KMS-11 (cell line): ENCODE data around the gene MAF.
A peak's percentile ranks its signal among the peaks of the same experiment; 100 is the strongest.

Source experiments
- H2AFZ ChIP-seq: fragments of 200-600 bp; sonication (generic); 2 replicates; pipeline ENCODE4 v1.6.1; 2016; ENCODE audit warnings: antibody characterized with exemption, mixed run types, low read depth
- H3K27ac ChIP-seq: fragments of 200-600 bp; sonication (generic); 2 replicates; pipeline ENCODE4 v1.6.1; 2016; ENCODE audit warnings: mild to moderate bottlenecking, mixed run types
- H3K27me3 ChIP-seq: fragments of 200-600 bp; sonication (generic); 2 replicates; pipeline ENCODE4 v1.6.1; 2017; ENCODE audit warnings: mild to moderate bottlenecking, low read depth, mixed run types, moderate library complexity; ENCODE audit not compliant: insufficient read depth
- H3K36me3 ChIP-seq: fragments of 200-600 bp; sonication (generic); 2 replicates; pipeline ENCODE4 v1.6.1; 2017; ENCODE audit warnings: mild to moderate bottlenecking, mixed run types; ENCODE audit not compliant: insufficient read depth
- H3K4me1 ChIP-seq: fragments of 200-600 bp; sonication (generic); 2 replicates; pipeline ENCODE4 v1.6.1; 2016; ENCODE audit warnings: mild to moderate bottlenecking, low read depth, mixed run types; ENCODE audit not compliant: poor library complexity, severe bottlenecking
- H3K4me2 ChIP-seq: fragments of 200-600 bp; sonication (generic); 2 replicates; pipeline ENCODE4 v1.7.0; 2016; ENCODE audit warnings: mild to moderate bottlenecking, mixed run types
- H3K4me3 ChIP-seq: fragments of 200-600 bp; sonication (generic); IDR thresholded peaks from 2 replicates; pipeline ENCODE4 v1.6.1; 2017; ENCODE audit warnings: low read depth, low read length, mixed read lengths; ENCODE audit not compliant: insufficient read depth
- H3K79me2 ChIP-seq: fragments of 200-600 bp; sonication (generic); 2 replicates; pipeline ENCODE4 v1.6.1; 2016; ENCODE audit warnings: low read depth, mixed run types; ENCODE audit not compliant: insufficient read depth
- H3K9ac ChIP-seq: fragments of 200-600 bp; sonication (generic); 2 replicates; pipeline ENCODE4 v1.6.1; 2016; ENCODE audit warnings: mild to moderate bottlenecking, mixed run types
- H4K20me1 ChIP-seq: fragments of 200-600 bp; sonication (generic); 2 replicates; pipeline ENCODE4 v1.6.1; 2016; ENCODE audit warnings: mild to moderate bottlenecking, mixed run types; ENCODE audit not compliant: insufficient read depth
- TF ChIP-seq, protein P1 (sequence below): fragments of 200-600 bp; sonication (generic); conservative IDR thresholded peaks from 2 replicates; pipeline ENCODE4 v1.6.1; 2017; ENCODE audit warnings: low read depth, mild to moderate bottlenecking, antibody characterized with exemption, low read length, moderate library complexity, mixed read lengths

Gene MAF

DNA sequence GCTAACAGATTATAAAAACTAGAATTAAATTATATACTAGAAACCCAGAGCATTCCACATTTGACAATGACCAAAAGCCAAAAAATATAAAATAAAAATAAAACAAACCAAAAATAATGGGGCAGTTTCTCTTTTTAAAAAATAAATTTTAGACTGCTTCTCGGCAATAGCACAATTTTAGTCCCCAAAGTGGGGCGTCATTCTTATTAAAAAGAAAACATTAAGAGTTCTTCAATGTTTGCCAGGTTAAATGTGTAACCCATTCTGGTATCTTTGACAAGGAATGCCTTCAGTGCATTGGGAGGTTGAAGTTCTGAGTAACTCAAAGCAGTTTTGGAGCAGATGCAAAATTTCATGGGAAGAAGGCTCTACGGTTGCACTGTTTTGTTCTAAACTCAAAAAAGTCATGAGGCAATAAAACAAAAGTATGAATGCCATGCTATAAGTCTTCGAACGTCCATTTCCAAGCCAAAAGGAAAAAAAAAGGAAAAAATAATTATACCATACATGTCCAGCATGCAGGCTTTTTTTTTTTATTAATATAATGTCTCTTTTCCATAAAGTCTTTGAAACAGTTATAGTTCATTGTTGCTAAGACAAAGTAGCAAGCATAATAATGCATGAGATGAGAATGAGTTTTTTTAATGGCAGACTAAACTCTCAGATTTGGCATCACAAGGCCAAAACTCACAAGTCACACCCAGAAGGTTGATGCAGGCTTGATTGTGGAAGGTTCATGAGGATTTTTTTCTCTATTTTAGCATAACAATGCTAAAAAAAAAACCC, 3.1 kb downstream of the MAF start:
- no peaks in the 10 kb centered on the region for H4K20me1 ChIP-seq
- H3K27ac ChIP-seq: peak overlapping the region; percentile 96
- peaks cover 14% of the 10 kb centered on the region for H3K4me1 ChIP-seq
- 0 out of 2 replicates have a peak, but pooled peaks cover 7% of the 10 kb centered on the region for H3K36me3 ChIP-seq
- peak overlapping the region; percentile 93 for H3K9ac ChIP-seq
- TF ChIP-seq, protein P1, sequence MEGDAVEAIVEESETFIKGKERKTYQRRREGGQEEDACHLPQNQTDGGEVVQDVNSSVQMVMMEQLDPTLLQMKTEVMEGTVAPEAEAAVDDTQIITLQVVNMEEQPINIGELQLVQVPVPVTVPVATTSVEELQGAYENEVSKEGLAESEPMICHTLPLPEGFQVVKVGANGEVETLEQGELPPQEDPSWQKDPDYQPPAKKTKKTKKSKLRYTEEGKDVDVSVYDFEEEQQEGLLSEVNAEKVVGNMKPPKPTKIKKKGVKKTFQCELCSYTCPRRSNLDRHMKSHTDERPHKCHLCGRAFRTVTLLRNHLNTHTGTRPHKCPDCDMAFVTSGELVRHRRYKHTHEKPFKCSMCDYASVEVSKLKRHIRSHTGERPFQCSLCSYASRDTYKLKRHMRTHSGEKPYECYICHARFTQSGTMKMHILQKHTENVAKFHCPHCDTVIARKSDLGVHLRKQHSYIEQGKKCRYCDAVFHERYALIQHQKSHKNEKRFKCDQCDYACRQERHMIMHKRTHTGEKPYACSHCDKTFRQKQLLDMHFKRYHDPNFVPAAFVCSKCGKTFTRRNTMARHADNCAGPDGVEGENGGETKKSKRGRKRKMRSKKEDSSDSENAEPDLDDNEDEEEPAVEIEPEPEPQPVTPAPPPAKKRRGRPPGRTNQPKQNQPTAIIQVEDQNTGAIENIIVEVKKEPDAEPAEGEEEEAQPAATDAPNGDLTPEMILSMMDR: no peak
- peaks cover 68% of the 10 kb centered on the region for H3K79me2 ChIP-seq
- H2AFZ ChIP-seq: no peak overlapping the region
- H3K4me3 ChIP-seq: no peak overlapping the region
- no peaks in the 10 kb centered on the region for H3K27me3 ChIP-seq
- H3K4me2 ChIP-seq: peak overlapping the region; percentile 93

GRCh38 chr16:79595931-79596450, 4.5 kb downstream of the MAF start:
- H3K4me3 ChIP-seq: no peak overlapping the region
- no peak overlapping the region for H2AFZ ChIP-seq
- TF ChIP-seq, protein P1: no peak
- peaks cover 77% of the 10 kb centered on the region for H3K79me2 ChIP-seq
- peaks cover 11% of the 10 kb centered on the region for H3K4me1 ChIP-seq
- H3K9ac ChIP-seq: peak overlapping the region; percentile 93
- 0 out of 2 replicates have a peak, but pooled peaks cover 7% of the 10 kb centered on the region for H3K36me3 ChIP-seq
- no peaks in the 10 kb centered on the region for H4K20me1 ChIP-seq
- peak overlapping the region; percentile 96 for H3K27ac ChIP-seq
- no peaks in the 10 kb centered on the region for H3K27me3 ChIP-seq
- H3K4me2 ChIP-seq: peak overlapping the region; percentile 93

- Histone ChIP-seq H3K27ac (peak overlapping the region; percentile 96), H3K4me3 (no peak overlapping the region), H3K4me2 (peak overlapping the region; percentile 93), H3K36me3 (0 out of 2 replicates have a peak, but pooled peaks cover 7% of the 10 kb centered on the region), H2AFZ (no peak overlapping the region), H4K20me1 (no peaks in the 10 kb centered on the region), H3K4me1 (peaks cover 11% of the 10 kb centered on the region), H3K27me3 (no peaks in the 10 kb centered on the region), H3K9ac (peak overlapping the region; percentile 93), H3K79me2 (peaks cover 77% of the 10 kb centered on the region)
- TF ChIP-seq, protein P1: no peak
Observed at GRCh38 chr16:79595231-79595641, 5.3 kb downstream of the MAF start.

- no peak overlapping the region for H3K4me3 ChIP-seq
- H3K4me2 ChIP-seq: 0 out of 2 replicates have a peak overlapping the region, but pooled peaks have one; percentile 93
- H3K9ac ChIP-seq: no peak overlapping the region
- no peak overlapping the region for H2AFZ ChIP-seq
- TF ChIP-seq, protein P1: no peak
- peak overlapping the region; percentile 96; the same call in 1 of the 2 replicates for H3K27ac ChIP-seq
- peaks cover 11% of the 10 kb centered on the region for H3K4me1 ChIP-seq
- H3K36me3 ChIP-seq: 0 out of 2 replicates have a peak, but pooled peaks cover 7% of the 10 kb centered on the region
- H3K79me2 ChIP-seq: peaks cover 71% of the 10 kb centered on the region
- H3K27me3 ChIP-seq: no peaks in the 10 kb centered on the region
- H4K20me1 ChIP-seq: no peaks in the 10 kb centered on the region
Observed at GRCh38 chr16:79593754-79594153, 6.8 kb downstream of the MAF start.
